Measurements from ENCODE around the gene HYAL2. TPM values are rescaled to one million over a fixed set of nuclear protein-coding genes. Genes with fewer than 3 reads are reported as not detected.
A peak's percentile ranks its signal among the peaks of the same experiment; 100 is the strongest.

HYAL2 gene
- total RNA-seq (1 to 10 TPM in 4 of 5 donors, under 1 TPM in 1; 0.50 to 6.8 (median 3.0) TPM), total RNA-seq (0.85 to 16.2 (median 2.9) reads per million in 29 experiments)
- 3.8 TPM for total RNA-seq (2013)

GRCh38 chr3:50322386-50323091 lies at the start of gene HYAL2:
Gene HYAL2 (minus strand): TSS chr3:50322745. CDS start chr3:50320489, 2,256 bp downstream.
- ATAC-seq (replicated peaks in 1 of 4) (no peak), DNase-seq (no peak)
- H3K4me1 ChIP-seq (ENCODE audit: control insufficient read depth in 1 of 2, extremely low read depth in 1 of 2, insufficient read depth in 2 of 2, low read length in 2 of 2), result peaks cover 11 to 67% of the 10 kb centered on the region in 2 experiments
- Mint-ChIP-seq H3K36me3 (no peaks in the 10 kb centered on the region), H3K9me3 (no peaks in the 10 kb centered on the region), H3K4me3 (peak within 1 kb of the TSS; percentile 80 to 86 (median 80)), H3K27me3 (no peaks in the 10 kb centered on the region), H3K4me1 (peaks cover 23 to 57% (median 35%) of the 10 kb centered on the region in 3 donors), H3K27ac (peak within 1 kb of the TSS; percentile 91 to 96)
- H3K27me3 ChIP-seq (replicated peaks in 1 of 2; ENCODE audit: control insufficient read depth in 2 of 2, extremely low read depth in 1 of 2, insufficient read depth in 2 of 2, low read length in 1 of 2), result no peaks in the 10 kb centered on the region
- POLR2A ChIA-PET, result no interaction called here
- H3K27ac ChIP-seq (ENCODE audit: low read length), result peak within 1 kb of the TSS; percentile 90
- CTCF ChIA-PET, result interaction anchor here (0.6 to 0.7 kb wide), 3 partner anchors 96 to 223 kb away, joined by 3 read pairs; no protein-coding TSS in a partner anchor
- H3K9me3 ChIP-seq, result no peaks in the 10 kb centered on the region
- H3K4me3 ChIP-seq (ENCODE audit: control insufficient read depth in 1 of 2, extremely low read depth in 1 of 2, low read length in 1 of 2), result peak within 1 kb of the TSS; percentile 80 to 84
- 87% methylated on average over 19 of the region's 31 CpGs for WGBS (ENCODE audit: insufficient coverage)
- peaks cover 0 to 6% of the 10 kb centered on the region in 2 donors for H3K36me3 ChIP-seq (ENCODE audit: control insufficient read depth in 2 of 2, extremely low read depth in 1 of 2, insufficient read depth in 1 of 2, low read length in 1 of 2)

DNA sequence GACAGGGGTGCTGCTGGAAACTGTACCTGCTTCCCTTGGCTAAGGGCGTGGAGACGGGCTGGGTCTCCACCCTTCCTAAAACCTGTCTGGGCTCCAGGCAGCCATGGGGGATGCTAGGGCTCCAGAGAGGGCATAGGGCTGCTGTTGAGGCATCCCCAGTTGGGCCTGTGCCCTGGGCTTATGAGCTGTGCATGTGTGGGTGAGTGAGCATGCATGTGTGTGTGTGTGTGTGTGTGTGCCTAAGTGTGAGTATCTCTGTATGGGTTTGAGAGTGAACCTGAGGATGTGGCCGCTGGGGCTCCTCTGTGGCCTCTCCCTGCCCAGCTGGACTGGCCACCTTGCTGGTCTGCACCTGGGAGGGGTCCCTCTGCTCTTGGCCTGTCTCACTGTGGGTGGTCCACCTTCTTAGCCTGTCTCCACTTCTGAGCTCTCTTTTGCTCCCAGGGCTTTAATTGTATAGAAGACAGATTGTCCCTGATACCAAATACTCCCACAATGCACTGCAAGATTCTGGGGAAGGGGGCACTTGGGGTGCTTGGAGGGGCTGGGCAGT lies 48.7 kb upstream of the HYAL2 start:
- Mint-ChIP-seq H3K9me3 (no peaks in the 10 kb centered on the region), H3K36me3 (no peaks in the 10 kb centered on the region), H3K27ac (no peak overlapping the region), H3K4me1 (peaks cover 15 to 28% (median 27%) of the 10 kb centered on the region in 3 donors), H3K4me3 (no peak overlapping the region), H3K27me3 (no peaks in the 10 kb centered on the region)
- Histone ChIP-seq H3K36me3 (ENCODE audit: control insufficient read depth in 2 of 2, extremely low read depth in 1 of 2, insufficient read depth in 1 of 2, low read length in 1 of 2) (peaks cover 0 to 4% of the 10 kb centered on the region in 2 donors), H3K4me3 (ENCODE audit: control insufficient read depth in 1 of 2, extremely low read depth in 1 of 2, low read length in 1 of 2) (no peak overlapping the region), H3K4me1 (ENCODE audit: control insufficient read depth in 1 of 2, extremely low read depth in 1 of 2, insufficient read depth in 2 of 2, low read length in 2 of 2) (peaks cover 8 to 22% of the 10 kb centered on the region in 2 experiments), H3K27ac (ENCODE audit: low read length) (no peak overlapping the region), H3K9me3 (no peaks in the 10 kb centered on the region), H3K27me3 (replicated peaks in 1 of 2; ENCODE audit: control insufficient read depth in 2 of 2, extremely low read depth in 1 of 2, insufficient read depth in 2 of 2, low read length in 1 of 2) (peaks cover 0 to 3% of the 10 kb centered on the region in 2 experiments)
- ChIA-PET POLR2A (no interaction called here), CTCF (no interaction called here)
- DNase-seq (no peak), ATAC-seq (replicated peaks in 1 of 4) (no peak)
- WGBS (ENCODE audit: insufficient coverage), result 70% methylated on average over 2 of the region's 3 CpGs

- no peak for ATAC-seq (replicated peaks in 1 of 4)
- Mint-ChIP-seq H3K27ac (no peak overlapping the region), H3K36me3 (no peaks in the 10 kb centered on the region), H3K9me3 (no peaks in the 10 kb centered on the region), H3K4me3 (no peak overlapping the region), H3K27me3 (no peaks in the 10 kb centered on the region), H3K4me1 (peaks cover 20 to 35% (median 33%) of the 10 kb centered on the region in 3 donors)
- no peak for DNase-seq
- H3K4me1 ChIP-seq (ENCODE audit: control insufficient read depth in 1 of 2, extremely low read depth in 1 of 2, insufficient read depth in 2 of 2, low read length in 2 of 2), result peaks cover 14 to 28% of the 10 kb centered on the region in 2 experiments
- no peak overlapping the region for H3K4me3 ChIP-seq (ENCODE audit: control insufficient read depth in 1 of 2, extremely low read depth in 1 of 2, low read length in 1 of 2)
- ChIA-PET POLR2A (no interaction called here), CTCF (no interaction called here)
- no peak overlapping the region for H3K27ac ChIP-seq (ENCODE audit: low read length)
- WGBS (ENCODE audit: insufficient coverage), result 96% methylated on average over 7 of the region's 14 CpGs
- no peaks in the 10 kb centered on the region for H3K9me3 ChIP-seq
- H3K27me3 ChIP-seq (replicated peaks in 1 of 2; ENCODE audit: control insufficient read depth in 2 of 2, extremely low read depth in 1 of 2, insufficient read depth in 2 of 2, low read length in 1 of 2), result peaks cover 0 to 3% of the 10 kb centered on the region in 2 experiments
- peaks cover 0 to 4% of the 10 kb centered on the region in 2 donors for H3K36me3 ChIP-seq (ENCODE audit: control insufficient read depth in 2 of 2, extremely low read depth in 1 of 2, insufficient read depth in 1 of 2, low read length in 1 of 2)
Measured at GRCh38 chr3:50370594-50370993, 48.0 kb upstream of the HYAL2 start.

DNA sequence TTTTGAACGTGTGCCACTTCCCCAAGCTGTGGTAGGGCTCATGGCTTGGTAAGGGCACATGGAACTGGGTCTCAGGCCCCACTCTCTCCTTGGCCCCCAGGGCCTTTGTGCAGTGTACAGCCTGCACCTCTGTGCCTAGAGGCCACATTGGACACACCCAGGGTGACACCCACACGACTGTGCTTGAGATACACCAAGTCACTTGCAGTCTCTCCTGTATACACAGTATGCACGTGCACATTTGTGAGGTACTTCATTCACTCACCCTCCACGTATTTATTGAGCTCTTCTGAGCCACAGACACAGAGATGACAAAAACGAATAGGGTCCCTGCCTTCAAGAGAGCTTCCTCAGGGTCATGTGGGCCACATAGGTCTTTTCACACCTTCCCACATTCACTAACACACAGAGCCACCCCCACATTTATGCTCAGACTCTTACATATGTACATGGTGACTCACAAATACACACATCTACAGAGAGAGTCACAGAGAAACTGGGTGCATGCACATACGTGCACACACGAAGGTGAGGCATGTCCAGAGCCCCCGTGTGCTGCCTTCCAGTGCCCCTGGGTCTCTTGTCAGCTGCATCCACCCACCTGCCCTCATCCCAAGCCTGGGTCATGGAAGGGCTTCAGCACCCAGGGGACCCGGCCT lies 46.6 kb upstream of the HYAL2 start:
- no peaks in the 10 kb centered on the region for H3K9me3 ChIP-seq
- ChIA-PET CTCF (interaction anchor here in 1 of 2 donors (0.6 kb wide), 1 partner anchor 1279 kb away, joined by 4 read pairs; no protein-coding TSS in a partner anchor), POLR2A (no interaction called here)
- H3K4me3 ChIP-seq (ENCODE audit: control insufficient read depth in 1 of 2, extremely low read depth in 1 of 2, low read length in 1 of 2), result no peak overlapping the region
- ATAC-seq (replicated peaks in 1 of 4), result no peak
- H3K27ac ChIP-seq (ENCODE audit: low read length), result no peak overlapping the region
- peaks cover 0 to 3% of the 10 kb centered on the region in 2 experiments for H3K27me3 ChIP-seq (replicated peaks in 1 of 2; ENCODE audit: control insufficient read depth in 2 of 2, extremely low read depth in 1 of 2, insufficient read depth in 2 of 2, low read length in 1 of 2)
- peaks cover 25 to 42% (median 38%) of the 10 kb centered on the region in 3 donors for H3K4me1 Mint-ChIP-seq
- 58% methylated on average over 9 of the region's 9 CpGs for WGBS (ENCODE audit: insufficient coverage)
- peaks cover 0 to 4% of the 10 kb centered on the region in 2 donors for H3K36me3 ChIP-seq (ENCODE audit: control insufficient read depth in 2 of 2, extremely low read depth in 1 of 2, insufficient read depth in 1 of 2, low read length in 1 of 2)
- H3K4me3 Mint-ChIP-seq, result no peak overlapping the region
- DNase-seq, result no peak
- H3K36me3 Mint-ChIP-seq, result no peaks in the 10 kb centered on the region
- no peaks in the 10 kb centered on the region for H3K9me3 Mint-ChIP-seq
- H3K4me1 ChIP-seq (ENCODE audit: control insufficient read depth in 1 of 2, extremely low read depth in 1 of 2, insufficient read depth in 2 of 2, low read length in 2 of 2), result peaks cover 15 to 38% of the 10 kb centered on the region in 2 experiments
- H3K27me3 Mint-ChIP-seq, result no peaks in the 10 kb centered on the region
- no peak overlapping the region for H3K27ac Mint-ChIP-seq

DNA sequence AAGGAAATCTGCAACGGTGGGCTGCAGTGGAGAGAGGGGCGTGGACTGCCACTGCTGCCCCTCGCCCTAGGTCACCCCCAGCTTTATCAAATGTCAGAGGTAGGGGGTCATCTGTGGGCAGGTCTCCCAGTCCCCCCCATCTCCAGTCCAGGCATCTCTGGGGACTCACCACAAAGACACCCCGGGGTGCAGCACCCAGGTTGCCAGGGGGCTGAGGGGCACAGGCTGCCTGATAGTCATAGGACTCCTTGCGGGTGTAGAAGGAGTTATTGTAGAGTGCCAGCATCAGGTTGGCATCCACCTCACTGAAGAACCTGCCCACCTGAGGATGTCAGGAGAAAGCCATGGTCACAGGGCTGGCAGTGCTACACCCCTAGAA lies 43.3 kb upstream of the HYAL2 start:
- WGBS (ENCODE audit: insufficient coverage), result no CpG with 5 or more reads among the region's 5 CpGs

More for the DNA sequence above, 43.3 kb upstream of the HYAL2 start:
- Mint-ChIP-seq H3K27ac (peak overlapping the region; percentile 87 to 95), H3K9me3 (no peaks in the 10 kb centered on the region), H3K27me3 (no peaks in the 10 kb centered on the region), H3K4me1 (peaks cover 17 to 35% (median 23%) of the 10 kb centered on the region in 3 donors), H3K36me3 (no peaks in the 10 kb centered on the region), H3K4me3 (peak overlapping the region; percentile 86 to 89 (median 88))
- ATAC-seq (replicated peaks in 1 of 4) (no peak), DNase-seq (no peak)
- Histone ChIP-seq H3K27ac (ENCODE audit: low read length) (peak overlapping the region; percentile 68), H3K36me3 (ENCODE audit: control insufficient read depth in 2 of 2, extremely low read depth in 1 of 2, insufficient read depth in 1 of 2, low read length in 1 of 2) (peaks cover 0 to 4% of the 10 kb centered on the region in 2 donors), H3K4me1 (ENCODE audit: control insufficient read depth in 1 of 2, extremely low read depth in 1 of 2, insufficient read depth in 2 of 2, low read length in 2 of 2) (peaks cover 11 to 31% of the 10 kb centered on the region in 2 experiments), H3K9me3 (no peaks in the 10 kb centered on the region), H3K4me3 (ENCODE audit: control insufficient read depth in 1 of 2, extremely low read depth in 1 of 2, low read length in 1 of 2) (peak overlapping the region; percentile 65 to 85), H3K27me3 (replicated peaks in 1 of 2; ENCODE audit: control insufficient read depth in 2 of 2, extremely low read depth in 1 of 2, insufficient read depth in 2 of 2, low read length in 1 of 2) (no peaks in the 10 kb centered on the region)
- ChIA-PET POLR2A (interaction anchor here in 1 of 2 donors (0.6 to 1.1 kb wide), 3 partner anchors 9 to 37 kb away, joined by 3 to 8 read pairs (median 3); no protein-coding TSS in a partner anchor), CTCF (interaction anchor here in 1 of 2 donors (1.0 to 1.2 kb wide), 2 partner anchors 16 to 29 kb away, joined by 4 read pairs; no protein-coding TSS in a partner anchor)
